Right cardiac atrium (tissue), 5 donors: ENCODE results near the gene ZBTB43. TPM values are rescaled to one million over a fixed set of nuclear protein-coding genes. Genes with fewer than 3 reads are reported as not detected.

Source experiments
- polyA plus RNA-seq: library from polyadenylated mRNA; stranded (reverse); fragments of 200-250 nt; gene quantifications from one replicate; pipeline ENCODE4 v1.2.3, GENCODE V29; 2013
- total RNA-seq, 4 donors: library from RNA; stranded (reverse); fragmentation: NEBNext Ultra II Directional; extraction: Animal tissue kit (Norgen Biotek cat#: 25700); gene quantifications; one replicate each; pipeline ENCODE4 v1.2.1, GENCODE V29; 2021
- donor health status: healthy with polysubstance abuse.
- donor health status: DM: no; HTN: yes; CAD: no.
- donor health status: DM: no; HTN: no; CAD: no.
- donor health status: DM: no; HTN: yes; CAD: no; lungs with severe emphysema.
- donor health status: DM: yes; HTN: yes; CAD: no.

The ZBTB43 gene
- total and polyA plus RNA-seq, 5 donors = 7.5 to 23.4 (median 19.4) TPM

Other genes with a start within 250 kb of the ZBTB43 start
- 1 to 10 TPM; 1.0 to 3.6 (median 1.8) TPM for gene LMX1B, start 191.1 kb upstream of the ZBTB43 start, total RNA-seq
- 0.81 TPM for gene LMX1B, start 191.1 kb upstream of the ZBTB43 start, polyA plus RNA-seq
- gene ZBTB34, start 55.6 kb downstream of the ZBTB43 start, total RNA-seq = 1 to 10 TPM; 5.2 to 6.0 (median 5.4) TPM
- gene ZBTB34, start 55.6 kb downstream of the ZBTB43 start, polyA plus RNA-seq = 2.4 TPM
- 10 to 100 TPM; 11.9 to 19.5 (median 17.5) TPM for gene RALGPS1, start 109.7 kb downstream of the ZBTB43 start, total RNA-seq
- gene RALGPS1, start 109.7 kb downstream of the ZBTB43 start, polyA plus RNA-seq = 10.8 TPM